BLaER1 (cell line): Measurements from ENCODE around the gene SCML2.

ENCODE experiments used
- H3K27ac ChIP-seq: shearing (Covaris generic); formaldehyde crosslinking; 2 replicates; pipeline ENCODE4 v1.8.1; 2022
- H3K27me3 ChIP-seq: shearing (Covaris generic); formaldehyde crosslinking; 2 replicates; pipeline ENCODE4 v1.8.1; 2022
- H3K36me3 ChIP-seq: shearing (Covaris generic); formaldehyde crosslinking; 2 replicates; pipeline ENCODE4 v1.8.1; 2022
- H3K4me1 ChIP-seq: shearing (Covaris generic); formaldehyde crosslinking; 2 replicates; pipeline ENCODE4 v1.8.1; 2022
- H3K4me2 ChIP-seq: shearing (Covaris generic); formaldehyde crosslinking; 2 replicates; pipeline ENCODE4 v1.8.1; 2022
- H3K4me3 ChIP-seq: shearing (Covaris generic); formaldehyde crosslinking; 2 replicates; pipeline ENCODE4 v1.8.1; 2022
- H3K9ac ChIP-seq: shearing (Covaris generic); formaldehyde crosslinking; 2 replicates; pipeline ENCODE4 v1.8.1; 2022
- H3K9me3 ChIP-seq: shearing (Covaris generic); formaldehyde crosslinking; 2 replicates; pipeline ENCODE4 v1.8.1; 2022
- H4K20me1 ChIP-seq: shearing (Covaris generic); formaldehyde crosslinking; 2 replicates; pipeline ENCODE4 v1.8.1; 2022
- Cebpa-rat ChIP-seq: shearing (Covaris generic); IDR thresholded peaks from 2 replicates; pipeline ENCODE4 v1.8.1; 2022

The SCML2 gene

DNA sequence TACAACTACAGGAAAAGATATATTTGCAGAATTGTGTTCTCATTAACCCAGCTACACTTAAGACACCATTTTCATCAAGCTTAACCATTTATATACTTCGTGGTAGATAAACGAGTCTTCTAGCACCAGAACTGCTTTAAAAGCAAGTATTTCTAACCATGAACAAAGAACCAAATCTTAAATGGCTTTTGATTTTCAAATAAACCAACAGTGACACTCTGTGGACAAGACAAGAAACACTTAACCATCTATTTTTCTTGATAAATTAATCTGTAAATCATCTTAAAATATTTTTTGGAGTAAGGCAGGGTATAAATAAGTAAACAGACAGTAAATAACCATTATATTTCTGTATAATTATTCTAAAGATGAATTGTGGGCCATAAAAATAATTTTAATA is 144.0 kb downstream of the SCML2 start:
- Histone ChIP-seq H3K4me3 (no peak overlapping the region), H3K9ac (no peak overlapping the region), H3K27ac (no peak overlapping the region), H3K9me3 (no peaks in the 10 kb centered on the region), H3K36me3 (no peaks in the 10 kb centered on the region), H3K4me2 (no peak overlapping the region), H3K4me1 (no peaks in the 10 kb centered on the region), H4K20me1 (no peaks in the 10 kb centered on the region), H3K27me3 (peaks cover 72% of the 10 kb centered on the region)
- no peak for TF ChIP-seq Cebpa-rat

DNA sequence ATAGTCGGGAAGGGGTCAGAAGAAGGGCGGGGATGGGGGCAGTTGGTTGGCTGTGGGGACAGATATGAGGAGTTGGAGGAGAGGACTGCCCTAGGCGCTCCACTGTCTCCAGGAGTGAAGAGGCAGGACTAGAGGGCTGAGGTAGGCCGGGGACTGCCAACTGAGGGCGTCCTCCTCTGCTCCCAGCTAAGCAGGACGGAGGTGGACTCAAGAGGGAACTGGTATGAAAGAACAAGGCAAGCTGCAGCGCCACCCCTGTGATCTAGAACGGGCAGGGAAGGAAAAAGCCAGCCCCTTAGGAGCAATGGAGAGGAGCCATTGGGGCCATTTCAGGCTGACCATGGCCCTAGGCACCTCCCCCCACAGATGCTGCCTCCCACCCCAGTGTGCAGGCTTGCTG is 147.8 kb downstream of the SCML2 start:
- Histone ChIP-seq H3K9me3 (no peaks in the 10 kb centered on the region), H3K27me3 (peaks cover 83% of the 10 kb centered on the region), H3K9ac (no peak overlapping the region), H3K36me3 (no peaks in the 10 kb centered on the region), H4K20me1 (no peaks in the 10 kb centered on the region), H3K4me3 (no peak overlapping the region), H3K4me1 (no peaks in the 10 kb centered on the region), H3K27ac (no peak overlapping the region), H3K4me2 (no peak overlapping the region)
- no peak for TF ChIP-seq Cebpa-rat

DNA sequence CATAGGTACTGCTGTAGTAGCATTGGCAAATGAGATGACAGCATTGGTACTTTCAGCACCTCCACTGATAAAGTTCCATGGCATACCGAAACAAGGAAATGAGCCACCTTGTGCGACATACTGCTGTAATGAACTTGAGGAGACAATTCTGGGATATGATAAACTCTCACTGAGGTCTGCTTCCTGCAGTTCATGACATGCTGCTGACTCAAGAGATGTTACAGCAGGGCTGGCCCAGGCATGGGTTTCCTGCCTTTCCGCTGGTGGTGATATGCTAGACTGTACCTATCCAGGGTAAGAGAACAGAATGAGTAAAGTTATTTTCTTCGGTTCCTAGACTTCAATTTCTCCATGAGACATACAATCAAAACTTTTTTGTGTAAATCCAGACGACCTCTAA is 150.9 kb downstream of the SCML2 start:
- no peak overlapping the region for H3K4me3 ChIP-seq
- H3K36me3 ChIP-seq = no peaks in the 10 kb centered on the region
- H3K9ac ChIP-seq = no peak overlapping the region
- no peak overlapping the region for H3K27ac ChIP-seq
- no peaks in the 10 kb centered on the region for H3K9me3 ChIP-seq
- H3K4me1 ChIP-seq = no peaks in the 10 kb centered on the region
- peaks cover 88% of the 10 kb centered on the region for H3K27me3 ChIP-seq
- H3K4me2 ChIP-seq = no peak overlapping the region
- no peak for TF ChIP-seq Cebpa-rat
- no peaks in the 10 kb centered on the region for H4K20me1 ChIP-seq

DNA sequence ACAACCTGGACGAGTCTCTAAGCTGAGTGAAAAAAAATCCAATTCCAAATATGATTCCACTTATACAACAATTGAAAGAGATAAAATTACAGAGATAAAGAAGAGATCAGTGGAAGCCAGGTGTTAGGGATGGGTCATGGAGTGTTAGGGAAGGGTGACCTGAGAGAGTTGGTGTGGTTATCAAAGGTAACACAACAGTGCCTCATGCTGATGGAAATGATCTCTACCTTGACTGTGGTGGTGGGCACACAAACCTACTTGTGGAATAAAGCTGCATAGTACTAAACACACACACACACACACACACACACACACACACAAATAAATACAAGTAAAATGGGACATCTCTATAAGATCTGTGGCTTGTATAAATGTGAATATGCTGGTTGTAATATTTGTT is 159.8 kb downstream of the SCML2 start:
- Histone ChIP-seq H4K20me1 (no peaks in the 10 kb centered on the region), H3K9me3 (no peaks in the 10 kb centered on the region), H3K9ac (no peak overlapping the region), H3K27ac (no peak overlapping the region), H3K4me2 (no peak overlapping the region), H3K27me3 (peaks cover 49% of the 10 kb centered on the region), H3K36me3 (no peaks in the 10 kb centered on the region), H3K4me1 (no peaks in the 10 kb centered on the region), H3K4me3 (no peak overlapping the region)
- no peak for TF ChIP-seq Cebpa-rat
